HepG2 (cell line): ENCODE data around the gene UBE2M. TPM values are rescaled to one million over a fixed set of nuclear protein-coding genes. Genes with fewer than 3 reads are reported as not detected.

Experiments
- CERS6 ChIP-seq: sonication (generic); formaldehyde crosslinking; IDR thresholded peaks from 2 replicates; pipeline ENCODE4 v1.5.0; 2020; ENCODE audit warnings: missing genetic modification reagents
- ESRRA ChIP-seq: sonication (generic); formaldehyde crosslinking; IDR thresholded peaks from 2 replicates; pipeline ENCODE4 v1.5.1; 2020; ENCODE audit warnings: mild to moderate bottlenecking, low read depth, missing genetic modification reagents
- GABPA ChIP-seq, 2 experiments: IDR thresholded peaks; 2 replicates each; pipeline ENCODE4 v1.6.1; 2011 to 2016; ENCODE audit warnings: low read depth in 2 of 2, low read length in 1 of 2, missing biosample characterization in 1 of 2, missing genetic modification characterization in 1 of 2
- GTF3A ChIP-seq: sonication (generic); formaldehyde crosslinking; conservative IDR thresholded peaks from 2 replicates; pipeline ENCODE4 v1.4.0; 2020; ENCODE audit warnings: mild to moderate bottlenecking, missing genetic modification reagents
- KLF12 ChIP-seq: sonication (generic); formaldehyde crosslinking; IDR thresholded peaks from 2 replicates; pipeline ENCODE4 v1.4.0; 2020; ENCODE audit warnings: missing genetic modification reagents, borderline replicate concordance
- SALL1 ChIP-seq: sonication (generic); formaldehyde crosslinking; IDR thresholded peaks from 2 replicates; pipeline ENCODE4 v1.8.0; 2022; ENCODE audit warnings: mild to moderate bottlenecking, missing genetic modification reagents
- UBTF ChIP-seq: sonication (generic); formaldehyde crosslinking; IDR thresholded peaks from 2 replicates; pipeline ENCODE4 v1.4.0; 2020; ENCODE audit warnings: mild to moderate bottlenecking, missing genetic modification reagents
- YY1 ChIP-seq: IDR thresholded peaks from 2 replicates; pipeline ENCODE4 v1.6.1; 2011; ENCODE audit warnings: low read length, low read depth, moderate library complexity, mild to moderate bottlenecking; ENCODE audit not compliant: insufficient read depth, insufficient replicate concordance
- ZNF564 ChIP-seq: sonication (generic); formaldehyde crosslinking; IDR thresholded peaks from 2 replicates; pipeline ENCODE4 v1.8.1; 2023; ENCODE audit warnings: mild to moderate bottlenecking, missing genetic modification reagents
- ZNF713 ChIP-seq: sonication (generic); formaldehyde crosslinking; IDR thresholded peaks from 2 replicates; pipeline ENCODE4 v1.4.0; 2020; ENCODE audit warnings: mild to moderate bottlenecking, missing genetic modification reagents
- polyA plus RNA-seq, 8 experiments: library from polyadenylated mRNA; depleted of rRNA in 3 of 8; stranded (reverse) in 7 of 8; unstranded in 1 of 8; fragments of >200 nt; fragmentation: Illumina TruSeq in 4 of 8; extraction: Trizol in 4 of 8; gene quantifications; 2 replicates each; pipeline versions ENCODE4 v1.2.1 to v1.2.3, GENCODE V29; 2011 to 2016; ENCODE audit warnings: low read depth in 4 of 8, missing spikeins in 1 of 8, mixed read lengths in 1 of 8; ENCODE audit not compliant: insufficient read depth in 1 of 8
- total RNA-seq, 5 experiments: library from RNA; depleted of rRNA; stranded (reverse); fragments of >200 nt; fragmentation: Illumina TruSeq; extraction: Trizol; gene quantifications; 2 replicates each; pipeline ENCODE4 v1.2.3, GENCODE V29; 2016; ENCODE audit warnings: low read depth in 1 of 5
- TF ChIP-seq, protein P1 (sequence below): sonication (generic); formaldehyde crosslinking; conservative IDR thresholded peaks from 2 replicates; pipeline ENCODE4 v1.4.0; 2020; ENCODE audit warnings: mild to moderate bottlenecking, missing genetic modification reagents, moderate library complexity
- TF ChIP-seq, protein P2 (sequence below), 2 experiments: sonication (generic) in 1 of 2; formaldehyde crosslinking in 1 of 2; IDR thresholded peaks; 2 replicates each; pipeline versions ENCODE4 v1.4.0 to v1.6.1; 2018 to 2020; ENCODE audit warnings: missing genetic modification reagents in 2 of 2, borderline replicate concordance in 1 of 2, low read depth in 1 of 2, mild to moderate bottlenecking in 1 of 2, missing biosample characterization in 1 of 2
- TF ChIP-seq, protein P3 (sequence below): sonication (generic); formaldehyde crosslinking; IDR thresholded peaks from 2 replicates; pipeline ENCODE4 v1.5.0; 2020; ENCODE audit warnings: missing genetic modification reagents, mild to moderate bottlenecking, borderline replicate concordance

Gene UBE2M
- total and polyA plus RNA-seq, 2 of the 13 experiments (the other 11 are each of a cell fraction or from before 2014, with no cell fraction given) = 36.2 to 50.3 TPM

GRCh38 chr19:58538257-58539168 lies 19.9 kb downstream of the UBE2M start (continued):
- TF ChIP-seq, protein P1, sequence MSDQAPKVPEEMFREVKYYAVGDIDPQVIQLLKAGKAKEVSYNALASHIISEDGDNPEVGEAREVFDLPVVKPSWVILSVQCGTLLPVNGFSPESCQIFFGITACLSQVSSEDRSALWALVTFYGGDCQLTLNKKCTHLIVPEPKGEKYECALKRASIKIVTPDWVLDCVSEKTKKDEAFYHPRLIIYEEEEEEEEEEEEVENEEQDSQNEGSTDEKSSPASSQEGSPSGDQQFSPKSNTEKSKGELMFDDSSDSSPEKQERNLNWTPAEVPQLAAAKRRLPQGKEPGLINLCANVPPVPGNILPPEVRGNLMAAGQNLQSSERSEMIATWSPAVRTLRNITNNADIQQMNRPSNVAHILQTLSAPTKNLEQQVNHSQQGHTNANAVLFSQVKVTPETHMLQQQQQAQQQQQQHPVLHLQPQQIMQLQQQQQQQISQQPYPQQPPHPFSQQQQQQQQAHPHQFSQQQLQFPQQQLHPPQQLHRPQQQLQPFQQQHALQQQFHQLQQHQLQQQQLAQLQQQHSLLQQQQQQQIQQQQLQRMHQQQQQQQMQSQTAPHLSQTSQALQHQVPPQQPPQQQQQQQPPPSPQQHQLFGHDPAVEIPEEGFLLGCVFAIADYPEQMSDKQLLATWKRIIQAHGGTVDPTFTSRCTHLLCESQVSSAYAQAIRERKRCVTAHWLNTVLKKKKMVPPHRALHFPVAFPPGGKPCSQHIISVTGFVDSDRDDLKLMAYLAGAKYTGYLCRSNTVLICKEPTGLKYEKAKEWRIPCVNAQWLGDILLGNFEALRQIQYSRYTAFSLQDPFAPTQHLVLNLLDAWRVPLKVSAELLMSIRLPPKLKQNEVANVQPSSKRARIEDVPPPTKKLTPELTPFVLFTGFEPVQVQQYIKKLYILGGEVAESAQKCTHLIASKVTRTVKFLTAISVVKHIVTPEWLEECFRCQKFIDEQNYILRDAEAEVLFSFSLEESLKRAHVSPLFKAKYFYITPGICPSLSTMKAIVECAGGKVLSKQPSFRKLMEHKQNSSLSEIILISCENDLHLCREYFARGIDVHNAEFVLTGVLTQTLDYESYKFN (CRISPR knock-in tag) = peak; percentile 47
- TF ChIP-seq GABPA (IDR thresholded peaks at IDR 0.05; ENCODE audit: low read depth, low read length) = peak; percentile 52
- TF ChIP-seq GABPA (CRISPR knock-in tag; IDR thresholded peaks at IDR 0.05; ENCODE audit: low read depth) = peak; percentile 78
- peak; percentile 10; the same call in 1 of the 2 replicates for TF ChIP-seq SALL1 (CRISPR knock-in tag)
- 0 out of 2 replicates have a peak, but pooled peaks have one; percentile 30 for TF ChIP-seq UBTF (CRISPR knock-in tag)
- TF ChIP-seq ESRRA (CRISPR knock-in tag) = peak; percentile 49; the same call in 1 of the 2 replicates
- TF ChIP-seq ZNF564 = no peak
- TF ChIP-seq, protein P2, sequence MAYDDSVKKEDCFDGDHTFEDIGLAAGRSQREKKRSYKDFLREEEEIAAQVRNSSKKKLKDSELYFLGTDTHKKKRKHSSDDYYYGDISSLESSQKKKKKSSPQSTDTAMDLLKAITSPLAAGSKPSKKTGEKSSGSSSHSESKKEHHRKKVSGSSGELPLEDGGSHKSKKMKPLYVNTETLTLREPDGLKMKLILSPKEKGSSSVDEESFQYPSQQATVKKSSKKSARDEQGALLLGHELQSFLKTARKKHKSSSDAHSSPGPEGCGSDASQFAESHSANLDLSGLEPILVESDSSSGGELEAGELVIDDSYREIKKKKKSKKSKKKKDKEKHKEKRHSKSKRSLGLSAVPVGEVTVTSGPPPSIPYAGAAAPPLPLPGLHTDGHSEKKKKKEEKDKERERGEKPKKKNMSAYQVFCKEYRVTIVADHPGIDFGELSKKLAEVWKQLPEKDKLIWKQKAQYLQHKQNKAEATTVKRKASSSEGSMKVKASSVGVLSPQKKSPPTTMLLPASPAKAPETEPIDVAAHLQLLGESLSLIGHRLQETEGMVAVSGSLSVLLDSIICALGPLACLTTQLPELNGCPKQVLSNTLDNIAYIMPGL (CRISPR knock-in tag; IDR thresholded peaks at IDR 0.05; ENCODE audit: borderline replicate concordance in 1 of 2, low read depth in 1 of 2) = no peak
- no peak for TF ChIP-seq CERS6 (CRISPR knock-in tag)
- TF ChIP-seq KLF12 = peak; percentile 34; the same call in 1 of the 2 replicates
- TF ChIP-seq ZNF713 (CRISPR knock-in tag) = no peak
- TF ChIP-seq YY1 = peak; percentile 19
- TF ChIP-seq, protein P3, sequence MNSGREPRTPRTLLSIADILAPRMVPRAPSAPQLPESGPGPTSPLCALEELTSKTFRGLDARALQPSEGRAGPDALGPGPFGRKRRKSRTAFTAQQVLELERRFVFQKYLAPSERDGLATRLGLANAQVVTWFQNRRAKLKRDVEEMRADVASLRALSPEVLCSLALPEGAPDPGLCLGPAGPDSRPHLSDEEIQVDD (CRISPR knock-in tag) = no peak
- no peak for TF ChIP-seq GTF3A (CRISPR knock-in tag)
